ENCODE results near the gene CRADD.

The CRADD gene

DNA sequence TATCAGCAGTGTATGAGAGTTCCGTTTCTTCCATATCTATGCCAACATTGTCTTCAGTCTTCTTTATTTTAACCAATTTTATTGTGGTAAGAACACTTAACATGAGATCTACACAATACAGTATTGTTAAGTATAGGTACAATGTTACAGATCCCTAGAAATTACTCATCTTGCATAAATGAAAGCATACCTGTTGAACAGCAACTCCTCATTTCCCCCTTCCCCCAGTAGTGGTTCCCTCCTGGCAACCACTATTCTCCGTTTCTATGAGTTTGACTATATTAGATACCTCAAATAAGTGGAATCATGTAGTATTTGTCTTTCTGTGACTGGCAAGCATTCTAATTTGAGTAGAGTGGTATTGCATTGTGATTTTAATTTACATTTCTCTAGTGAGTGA, 150.5 kb downstream of the CRADD start:
- DNase-seq (ENCODE audit: insufficient read length, low spot score) (no peak), FAIRE-seq (no peak)
- TF ChIP-seq, protein P1, sequence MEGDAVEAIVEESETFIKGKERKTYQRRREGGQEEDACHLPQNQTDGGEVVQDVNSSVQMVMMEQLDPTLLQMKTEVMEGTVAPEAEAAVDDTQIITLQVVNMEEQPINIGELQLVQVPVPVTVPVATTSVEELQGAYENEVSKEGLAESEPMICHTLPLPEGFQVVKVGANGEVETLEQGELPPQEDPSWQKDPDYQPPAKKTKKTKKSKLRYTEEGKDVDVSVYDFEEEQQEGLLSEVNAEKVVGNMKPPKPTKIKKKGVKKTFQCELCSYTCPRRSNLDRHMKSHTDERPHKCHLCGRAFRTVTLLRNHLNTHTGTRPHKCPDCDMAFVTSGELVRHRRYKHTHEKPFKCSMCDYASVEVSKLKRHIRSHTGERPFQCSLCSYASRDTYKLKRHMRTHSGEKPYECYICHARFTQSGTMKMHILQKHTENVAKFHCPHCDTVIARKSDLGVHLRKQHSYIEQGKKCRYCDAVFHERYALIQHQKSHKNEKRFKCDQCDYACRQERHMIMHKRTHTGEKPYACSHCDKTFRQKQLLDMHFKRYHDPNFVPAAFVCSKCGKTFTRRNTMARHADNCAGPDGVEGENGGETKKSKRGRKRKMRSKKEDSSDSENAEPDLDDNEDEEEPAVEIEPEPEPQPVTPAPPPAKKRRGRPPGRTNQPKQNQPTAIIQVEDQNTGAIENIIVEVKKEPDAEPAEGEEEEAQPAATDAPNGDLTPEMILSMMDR (IDR thresholded peaks at IDR 0.05; ENCODE audit: insufficient read depth, missing control alignments) = no peak

DNA sequence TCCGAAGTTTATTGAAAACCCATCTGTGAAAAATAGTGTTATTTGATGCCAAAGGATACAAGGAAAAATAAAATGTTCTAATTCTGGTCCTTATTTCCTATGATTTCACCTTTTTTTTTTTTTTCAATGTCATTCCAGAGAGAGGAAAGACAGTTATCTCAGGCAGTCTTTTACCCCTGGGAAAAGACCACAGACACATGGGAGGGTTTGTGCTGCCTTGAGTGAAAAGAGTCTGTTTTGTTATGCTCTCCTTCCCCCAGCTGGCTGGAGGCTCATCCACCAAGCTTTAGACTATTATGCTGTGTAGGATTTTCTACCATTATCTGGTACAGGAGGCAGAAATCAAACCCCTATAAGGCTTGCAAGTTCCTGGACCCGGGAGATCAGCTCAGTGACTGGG, 151.8 kb downstream of the CRADD start:
- no peak for FAIRE-seq
- TF ChIP-seq, protein P1 (IDR thresholded peaks at IDR 0.05; ENCODE audit: insufficient read depth, missing control alignments) = no peak
- DNase-seq (ENCODE audit: insufficient read length, low spot score) = no peak

DNA sequence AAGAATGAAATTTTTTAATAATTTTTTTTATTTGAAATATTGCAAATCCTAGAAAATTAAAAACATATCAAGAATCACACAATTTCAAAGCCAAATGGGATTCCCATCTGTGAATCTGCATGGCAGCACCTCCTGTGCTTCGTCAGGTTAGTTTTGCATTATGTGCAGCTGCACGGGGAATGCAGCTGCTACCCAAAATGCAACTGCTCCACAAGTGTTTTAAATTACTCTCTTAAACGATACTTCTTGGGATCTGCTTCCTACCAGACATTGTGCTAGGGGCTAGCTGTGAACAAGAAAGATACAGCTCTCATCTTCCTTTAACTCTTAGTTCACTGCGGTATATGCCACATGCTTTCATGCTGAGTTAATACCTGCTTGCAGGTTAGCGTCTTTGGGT, 154.2 kb downstream of the CRADD start:
- DNase-seq (ENCODE audit: insufficient read length, low spot score) (no peak), FAIRE-seq (no peak)
- TF ChIP-seq, protein P1 (IDR thresholded peaks at IDR 0.05; ENCODE audit: insufficient read depth, missing control alignments) = no peak

DNA sequence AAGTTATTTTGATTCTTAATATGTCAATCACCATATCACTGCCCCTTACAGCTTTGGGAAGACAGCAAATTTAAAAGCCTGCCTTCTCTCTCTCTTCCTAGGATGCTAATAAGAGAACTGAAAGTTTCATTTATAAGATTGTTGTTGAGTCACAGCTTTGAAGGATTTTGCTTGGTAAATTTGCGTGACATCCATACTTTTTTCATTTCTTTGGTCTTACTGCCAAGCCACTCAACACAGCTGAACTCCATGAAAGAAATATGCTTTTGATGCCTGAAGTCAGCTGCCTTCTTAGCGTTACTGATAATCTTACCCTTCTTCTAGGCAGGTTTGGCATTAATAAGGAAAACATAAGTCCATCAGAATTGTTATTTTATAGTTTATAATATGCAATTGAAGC, 155.0 kb downstream of the CRADD start:
- FAIRE-seq = no peak
- no peak for DNase-seq (ENCODE audit: insufficient read length, low spot score)
- TF ChIP-seq, protein P1 (IDR thresholded peaks at IDR 0.05; ENCODE audit: insufficient read depth, missing control alignments) = no peak

DNA sequence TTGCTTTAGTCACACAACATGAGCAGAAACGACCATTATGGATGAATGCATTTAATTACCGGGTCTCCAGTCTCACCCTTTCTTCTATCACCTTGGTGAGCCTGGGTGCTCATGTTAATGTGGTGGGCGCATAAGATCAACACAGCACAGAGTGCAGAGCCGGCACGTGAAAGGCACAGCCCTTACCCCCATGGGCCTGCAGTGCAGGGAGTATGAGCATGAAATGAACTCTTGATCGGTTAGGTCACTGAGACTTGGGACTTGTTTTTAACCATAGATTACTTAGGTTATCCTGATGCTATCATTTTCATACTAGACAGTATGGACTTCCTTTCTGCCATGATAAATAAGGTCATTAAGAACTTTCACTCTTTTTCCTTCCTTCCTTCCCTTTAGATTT, 156.8 kb downstream of the CRADD start:
- TF ChIP-seq, protein P1 (IDR thresholded peaks at IDR 0.05; ENCODE audit: insufficient read depth, missing control alignments) = no peak
- DNase-seq (ENCODE audit: insufficient read length, low spot score) (no peak), FAIRE-seq (no peak)

DNA sequence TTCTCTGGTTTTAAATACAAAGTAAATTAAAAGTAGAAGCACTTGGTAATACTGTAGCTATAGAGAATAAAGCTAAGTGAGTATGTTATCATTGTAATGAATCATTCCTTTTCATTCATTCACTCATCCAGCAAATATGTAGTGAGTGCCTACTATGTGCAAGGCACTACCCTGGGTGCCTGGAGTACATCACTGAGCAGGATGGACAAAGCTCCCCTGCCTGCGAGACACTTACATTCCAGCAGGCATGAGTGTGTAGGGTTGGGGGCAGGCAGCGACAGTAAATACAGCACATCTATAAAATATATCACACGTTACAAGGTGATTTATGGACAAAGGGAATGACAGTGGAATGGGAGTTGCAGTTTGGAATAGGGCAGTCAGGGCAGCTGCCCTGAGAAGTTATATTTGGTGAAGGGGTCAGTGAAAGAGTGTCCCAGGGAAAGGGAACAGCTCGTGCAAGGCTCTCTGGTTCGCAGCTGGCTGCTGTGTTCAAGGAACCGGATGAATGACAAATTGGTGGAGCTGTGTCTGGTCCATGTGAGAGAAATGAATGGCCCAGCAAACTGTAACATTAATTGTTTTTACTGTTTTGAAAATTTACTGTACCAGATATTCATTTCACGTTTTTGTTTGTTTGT, 159.6 kb downstream of the CRADD start:
- DNase-seq (ENCODE audit: insufficient read length, low spot score) (no peak), FAIRE-seq (no peak)
- TF ChIP-seq, protein P1 (IDR thresholded peaks at IDR 0.05; ENCODE audit: insufficient read depth, missing control alignments) = no peak

DNA sequence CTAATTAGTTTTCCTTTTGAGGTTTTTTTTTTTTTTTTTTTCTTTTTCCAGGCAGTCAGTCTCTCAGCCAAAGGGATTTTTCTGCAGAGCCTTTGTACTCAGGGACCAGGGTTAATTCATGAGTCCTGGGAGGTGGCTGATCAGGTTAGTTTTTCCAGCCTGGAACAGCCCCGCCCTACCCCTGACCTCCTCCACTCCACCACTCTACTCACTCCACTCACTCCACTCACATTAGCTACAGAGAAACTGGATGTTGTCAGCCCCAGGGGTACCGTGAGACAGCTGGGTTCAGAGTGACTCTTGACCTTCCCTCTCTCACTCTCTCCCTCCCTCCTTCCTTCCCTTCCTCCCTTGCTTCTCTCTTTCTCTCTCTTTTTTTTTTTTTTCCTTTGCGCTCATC, 161.0 kb downstream of the CRADD start:
- FAIRE-seq (no peak), DNase-seq (ENCODE audit: insufficient read length, low spot score) (no peak)
- TF ChIP-seq, protein P1 (IDR thresholded peaks at IDR 0.05; ENCODE audit: insufficient read depth, missing control alignments) = no peak
